COR-L47 (cell line): ENCODE results near the gene OR8S1.
"Not testable (repeated sequence)": the region's sequence is repeated elsewhere in the genome, so short reads cannot be mapped to it uniquely, and the experiment has no call there.

ENCODE experiments used
- DNase-seq: peaks from one replicate; lab custom pipeline; 2025; lab: John Stamatoyannopoulos, UW

OR8S1 gene, protein sequence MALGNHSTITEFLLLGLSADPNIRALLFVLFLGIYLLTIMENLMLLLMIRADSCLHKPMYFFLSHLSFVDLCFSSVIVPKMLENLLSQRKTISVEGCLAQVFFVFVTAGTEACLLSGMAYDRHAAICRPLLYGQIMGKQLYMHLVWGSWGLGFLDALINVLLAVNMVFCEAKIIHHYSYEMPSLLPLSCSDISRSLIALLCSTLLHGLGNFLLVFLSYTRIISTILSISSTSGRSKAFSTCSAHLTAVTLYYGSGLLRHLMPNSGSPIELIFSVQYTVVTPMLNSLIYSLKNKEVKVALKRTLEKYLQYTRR

DNA sequence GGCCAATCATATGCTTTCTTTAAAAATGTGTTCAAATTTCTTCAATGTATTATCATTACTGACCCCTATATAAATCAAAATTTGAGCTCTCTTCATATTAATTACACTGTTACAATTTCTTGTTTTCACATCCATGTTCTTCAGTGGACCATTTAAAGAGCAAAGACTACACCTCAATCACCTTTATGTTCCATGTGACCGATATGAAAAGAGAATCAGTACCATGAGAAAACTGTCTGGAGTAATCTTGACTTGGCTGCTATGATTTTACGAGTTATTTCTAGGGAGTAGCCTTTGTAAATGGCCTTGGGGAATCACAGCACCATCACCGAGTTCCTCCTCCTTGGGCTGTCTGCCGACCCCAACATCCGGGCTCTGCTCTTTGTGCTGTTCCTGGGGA, at the start of gene OR8S1:
Gene OR8S1, plus strand, starts transcription at position 301 of the 400 bp plus-strand sequence. Its CDS starts 0 bp downstream, at position 301.
- no peak for DNase-seq

DNA sequence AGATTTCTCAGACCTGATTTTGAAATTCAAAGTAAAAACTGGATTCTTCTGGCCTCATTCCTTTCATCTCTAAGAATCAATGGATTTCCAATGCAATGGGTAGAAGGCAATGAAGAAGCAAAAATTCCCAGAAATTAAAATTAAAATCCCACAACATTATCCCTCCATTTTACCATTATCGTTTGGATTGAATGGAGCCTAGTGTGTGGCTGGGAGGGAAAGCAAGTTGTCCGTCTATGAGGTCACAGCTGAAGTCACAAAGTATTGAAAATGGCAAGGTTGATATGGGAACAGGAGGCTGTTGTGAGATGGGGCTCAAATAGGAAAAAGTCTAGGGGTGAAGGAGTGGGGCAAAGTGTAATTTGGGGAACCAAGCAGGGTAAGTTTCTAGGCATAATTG, 43.2 kb upstream of the OR8S1 start, which contains the start of gene C12orf54:
Gene C12orf54, plus strand, starts transcription at position 301 of the 400 bp plus-strand sequence. CDS start 799 bp downstream, outside the sequence.
- no peak for DNase-seq

DNA sequence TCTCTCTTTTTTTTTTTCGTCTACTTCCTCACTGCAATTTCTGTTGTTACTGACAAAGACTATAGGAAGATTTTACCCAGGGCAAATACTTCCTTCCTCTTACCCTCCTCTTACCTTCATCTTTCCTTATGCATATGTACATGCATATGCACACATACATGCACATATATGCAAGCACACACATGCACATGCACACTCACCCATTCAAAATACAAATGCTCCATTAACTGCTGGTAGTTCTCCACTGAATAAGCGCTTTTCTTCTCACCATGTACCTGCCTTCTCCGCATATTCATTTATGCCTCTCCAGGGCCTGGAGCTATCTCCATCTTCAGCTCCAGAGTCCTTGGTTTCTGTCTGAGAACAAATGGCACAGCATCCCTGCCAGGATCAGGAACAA, 42.5 kb upstream of the OR8S1 start:
- no peak for DNase-seq

DNA sequence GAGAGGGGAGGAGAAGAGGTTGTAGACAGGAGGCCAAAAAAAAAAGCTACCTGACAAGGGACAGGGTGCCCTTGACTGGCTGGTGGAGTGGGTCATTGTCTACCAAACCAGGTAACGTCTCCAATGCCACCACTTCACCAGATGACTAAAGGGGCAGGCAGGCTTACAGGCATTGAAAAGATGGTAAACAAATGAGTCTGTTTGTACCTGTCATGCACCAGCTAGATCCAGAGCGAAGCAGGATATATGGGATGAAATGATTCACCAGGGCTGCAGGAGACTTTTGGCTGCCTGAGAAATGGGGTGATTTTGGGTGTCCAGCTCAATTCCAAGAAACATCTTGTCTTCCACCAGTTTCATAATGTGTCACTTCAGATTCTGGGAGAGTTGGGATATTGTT, 39.2 kb upstream of the OR8S1 start:
- no peak for DNase-seq

DNA sequence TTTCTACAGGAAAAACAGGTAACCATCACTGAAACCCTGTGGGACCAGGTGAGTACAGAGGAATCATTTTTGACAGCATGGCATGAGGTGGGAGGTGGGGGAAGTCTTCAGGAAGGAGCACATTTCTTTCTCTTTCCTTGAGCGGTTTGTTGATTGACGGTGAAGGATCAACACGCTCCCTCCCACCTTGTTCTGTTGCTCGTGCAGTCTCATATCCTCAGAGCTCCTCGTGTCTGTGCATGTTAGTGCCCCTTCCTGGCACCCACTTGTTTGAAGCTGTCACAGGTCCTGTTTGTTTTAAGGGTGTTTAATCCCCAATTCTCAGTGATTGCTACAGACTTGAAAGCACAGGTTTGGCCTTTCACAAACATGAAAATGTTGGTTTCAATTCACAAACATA, 38.8 kb upstream of the OR8S1 start:
- no peak for DNase-seq

DNA sequence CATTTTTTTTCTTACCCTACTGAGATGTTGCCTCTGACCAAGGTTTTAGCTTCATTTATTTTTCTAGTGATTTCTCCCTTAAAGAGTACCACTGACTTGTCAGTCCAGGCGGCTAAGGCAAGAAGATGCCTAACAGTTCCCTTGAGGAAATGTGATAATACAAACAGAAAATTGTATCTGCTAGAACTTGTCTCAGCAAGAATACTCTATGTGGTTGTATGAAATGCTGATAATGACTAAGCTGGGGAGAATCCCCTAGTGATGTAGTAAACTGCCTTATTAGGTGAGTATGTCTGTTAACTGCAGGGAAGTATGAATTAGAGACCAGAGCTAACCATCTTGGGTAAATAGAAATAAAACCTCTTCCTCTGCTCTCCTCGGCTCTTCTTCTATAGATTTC, 36.4 kb upstream of the OR8S1 start:
- no peak for DNase-seq

DNA sequence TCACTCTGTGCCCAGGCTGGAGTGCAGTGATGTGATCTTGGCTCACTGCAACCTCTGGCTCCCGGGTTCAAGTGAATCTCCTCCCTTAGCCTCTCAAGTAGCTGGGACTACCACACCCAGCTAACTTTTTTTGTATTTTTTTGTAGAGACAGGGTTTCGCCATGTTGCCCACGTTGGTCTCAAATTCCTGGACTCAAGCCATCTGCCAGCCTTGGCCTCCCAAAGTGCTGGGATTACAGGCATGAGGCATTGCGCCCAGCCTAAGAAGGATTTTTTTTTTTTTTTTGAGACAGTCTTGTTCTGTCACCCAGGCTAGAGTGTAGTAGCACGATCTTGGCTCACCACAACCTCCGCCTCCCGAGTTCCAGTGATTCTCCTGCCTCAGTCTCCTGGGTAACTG, 36.0 kb upstream of the OR8S1 start:
- DNase-seq: not testable (repeated sequence)

DNA sequence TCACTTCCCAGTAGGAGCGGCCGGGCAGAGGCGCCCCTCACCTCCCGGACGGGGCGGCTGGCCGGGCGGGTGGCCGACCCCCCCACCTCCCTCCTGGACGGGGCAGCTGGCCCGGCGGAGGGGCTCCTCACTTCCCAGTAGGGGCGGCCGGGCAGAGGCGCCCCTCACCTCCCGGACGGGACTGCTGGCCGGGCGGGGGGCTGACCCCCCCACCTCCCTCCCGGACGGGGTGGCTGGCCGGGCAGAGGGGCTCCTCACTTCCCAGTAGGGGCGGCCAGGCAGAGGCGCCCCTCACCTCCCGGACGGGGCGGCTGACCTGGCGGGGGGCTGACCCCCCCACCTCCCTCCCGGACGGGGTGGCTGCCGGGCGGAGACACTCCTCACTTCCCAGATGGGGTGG, 25.2 kb upstream of the OR8S1 start:
- DNase-seq: not testable (repeated sequence)

DNA sequence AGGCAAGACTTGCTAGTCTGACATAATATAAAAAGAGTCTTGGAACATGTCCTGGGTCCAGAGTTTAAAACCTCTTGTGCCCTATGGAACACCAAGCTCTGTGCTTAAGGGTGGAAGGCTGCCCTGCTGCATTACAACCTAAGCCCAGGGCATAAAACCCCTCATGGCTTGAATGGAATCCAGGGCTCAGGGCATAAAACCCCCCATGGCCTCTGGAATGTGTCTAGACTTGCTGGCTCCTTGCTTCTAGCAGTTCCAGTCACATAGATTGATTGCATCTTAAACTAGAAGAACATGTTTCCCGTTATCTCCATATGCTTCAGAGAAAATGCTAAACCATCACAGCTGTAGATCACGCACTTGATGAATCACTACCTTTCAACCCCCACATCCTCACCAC, 18.6 kb upstream of the OR8S1 start:
- DNase-seq: not testable (repeated sequence)

DNA sequence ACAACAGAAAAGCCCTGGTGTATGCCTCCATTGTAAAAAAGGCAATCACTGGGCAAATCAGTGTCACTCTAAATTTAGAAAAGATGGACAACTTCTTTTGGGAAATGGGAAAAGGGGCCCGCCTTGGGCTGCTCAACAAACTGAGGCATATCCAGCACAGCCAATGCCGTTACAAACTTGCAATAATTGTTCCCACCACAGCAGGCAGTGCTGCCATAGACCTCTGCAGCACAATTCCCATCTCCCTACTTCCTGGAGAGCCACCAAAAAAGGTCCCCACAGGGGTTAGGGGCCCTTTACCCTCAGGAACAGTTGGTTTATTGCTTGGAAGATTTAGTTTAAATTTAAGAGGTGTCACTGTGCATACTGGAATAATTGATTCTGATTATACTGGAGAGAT, 16.4 kb upstream of the OR8S1 start:
- no peak for DNase-seq

DNA sequence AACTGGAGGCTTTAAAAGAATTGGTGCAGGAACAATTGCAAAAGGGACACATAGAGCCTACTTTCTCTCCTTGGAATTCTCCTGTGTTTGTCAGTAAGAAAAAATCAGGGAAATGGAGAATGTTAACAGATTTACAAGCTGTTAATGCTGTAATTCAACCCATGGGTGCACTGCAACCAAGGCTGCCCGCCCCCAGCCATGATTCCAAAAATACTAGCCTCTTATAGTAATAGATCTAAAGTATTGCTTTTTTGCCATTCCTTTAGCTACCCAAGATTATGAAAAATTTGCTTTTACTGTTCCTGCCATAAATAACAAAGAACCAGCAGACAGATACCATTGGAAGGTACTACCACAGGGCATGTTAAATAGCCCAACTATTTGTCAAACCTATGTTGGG, 15.3 kb upstream of the OR8S1 start:
- DNase-seq: no peak

DNA sequence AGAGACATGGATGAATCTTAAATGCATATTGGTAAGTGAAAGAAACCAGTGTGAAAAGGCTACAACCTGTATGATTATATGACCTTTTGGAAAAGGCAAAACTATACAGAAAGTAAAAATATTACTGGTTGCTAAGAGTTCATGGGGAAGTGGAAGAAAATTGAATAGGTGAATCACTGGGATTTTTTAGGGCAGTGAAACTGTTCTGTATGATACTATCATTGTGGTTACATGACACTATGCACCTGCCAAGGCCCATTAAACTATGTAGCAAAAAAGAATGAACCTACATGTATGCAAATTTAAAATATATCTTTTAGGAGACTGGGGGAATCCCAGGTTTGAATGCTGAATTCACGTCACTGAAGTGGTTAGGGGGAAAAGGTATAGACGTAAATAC, 12.6 kb upstream of the OR8S1 start:
- DNase-seq: no peak

DNA sequence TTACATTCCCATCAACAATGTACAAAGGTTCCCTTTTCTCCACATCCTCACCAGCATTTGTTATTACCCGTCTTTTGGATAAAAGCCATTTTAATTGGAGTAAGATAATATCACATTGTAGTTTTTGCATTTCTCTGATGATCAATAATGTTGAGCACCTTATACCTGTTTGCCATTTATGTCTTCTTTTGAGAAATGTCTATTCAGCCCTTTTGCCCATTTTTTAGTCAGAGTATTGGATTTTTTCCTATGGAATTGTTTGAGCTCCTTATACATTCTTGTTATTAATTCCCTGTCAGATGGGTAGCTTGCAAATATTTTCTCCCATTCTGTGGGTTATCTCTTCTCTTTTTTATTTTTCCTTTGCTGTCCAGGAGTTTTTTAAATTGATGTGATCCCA, 10.7 kb upstream of the OR8S1 start:
- no peak for DNase-seq

DNA sequence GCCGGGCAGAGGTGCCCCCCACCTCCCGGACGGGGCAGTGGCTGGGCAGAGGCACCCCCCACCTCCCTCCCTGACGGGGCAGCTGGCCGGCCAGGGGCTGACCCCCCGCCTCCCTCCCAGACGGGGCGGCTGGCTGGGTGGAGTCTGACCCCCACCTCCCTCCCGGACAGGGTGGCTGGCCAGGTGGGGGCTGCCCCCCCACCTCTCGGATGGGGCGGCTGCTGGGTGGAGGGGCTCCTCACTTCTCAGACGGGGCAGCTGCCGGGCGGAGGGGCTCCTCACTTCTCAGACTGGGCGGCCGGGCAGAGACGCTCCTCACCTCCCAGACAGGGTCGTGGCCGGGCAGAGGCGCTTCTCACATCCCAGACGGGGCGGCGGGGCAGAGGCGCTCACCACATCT, 5.1 kb upstream of the OR8S1 start:
- not testable (repeated sequence) for DNase-seq

DNA sequence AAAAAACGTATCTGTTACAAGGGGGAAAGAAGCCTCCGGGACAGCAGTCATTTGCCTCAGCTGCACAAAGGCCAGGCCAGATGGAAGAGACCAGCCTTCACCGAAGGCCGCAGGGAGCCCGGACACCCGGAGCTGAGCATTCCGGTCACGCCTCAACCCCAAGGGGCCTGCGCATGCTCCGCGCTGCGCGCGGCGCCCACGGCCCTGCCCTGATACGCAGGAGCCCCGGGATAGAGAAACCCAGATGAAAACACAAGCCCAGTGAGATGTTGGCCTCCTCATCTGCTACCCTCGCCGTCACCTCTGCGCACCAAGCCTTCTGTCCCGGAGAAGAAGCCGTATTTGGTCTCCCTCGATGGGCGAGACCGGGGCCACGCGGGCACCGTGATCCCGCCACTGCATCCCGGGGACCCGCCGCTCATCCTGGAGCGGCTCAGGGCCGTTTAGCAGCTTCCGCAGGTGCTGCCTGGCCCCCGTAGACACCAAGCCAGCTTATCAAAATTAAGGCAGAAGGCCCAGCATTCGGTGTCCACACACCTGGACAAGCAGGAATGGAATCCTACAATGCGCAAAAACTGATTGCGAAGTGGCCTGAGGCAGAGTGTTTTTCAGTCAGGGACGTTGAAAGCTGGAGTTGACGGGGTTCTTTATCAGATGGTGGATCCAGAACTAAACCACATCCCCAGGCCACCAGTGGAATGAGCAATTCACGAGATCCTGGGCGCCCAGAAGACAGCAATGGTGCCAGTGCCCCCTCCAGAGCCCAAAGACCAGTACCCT, 2.6 kb downstream of the OR8S1 start:
- DNase-seq: no peak

DNA sequence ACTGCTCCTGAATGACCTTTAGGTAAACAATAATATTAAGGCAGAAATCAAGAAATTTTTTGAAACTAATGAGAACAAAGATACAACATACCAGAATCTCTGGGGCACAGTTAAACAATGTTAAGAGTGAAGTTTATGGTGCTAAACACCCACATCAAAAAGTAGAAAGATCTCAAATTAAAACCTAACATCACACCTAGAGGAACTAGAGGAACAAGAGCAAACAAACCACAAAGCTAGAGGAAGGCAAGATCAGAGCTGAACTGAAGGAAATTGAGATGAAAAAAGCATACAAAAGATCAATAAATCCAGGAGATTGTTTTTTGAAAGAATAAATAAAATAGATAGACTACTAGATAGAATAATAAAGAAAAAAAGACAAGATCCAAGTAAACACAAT, 7.2 kb downstream of the OR8S1 start:
- DNase-seq: no peak

DNA sequence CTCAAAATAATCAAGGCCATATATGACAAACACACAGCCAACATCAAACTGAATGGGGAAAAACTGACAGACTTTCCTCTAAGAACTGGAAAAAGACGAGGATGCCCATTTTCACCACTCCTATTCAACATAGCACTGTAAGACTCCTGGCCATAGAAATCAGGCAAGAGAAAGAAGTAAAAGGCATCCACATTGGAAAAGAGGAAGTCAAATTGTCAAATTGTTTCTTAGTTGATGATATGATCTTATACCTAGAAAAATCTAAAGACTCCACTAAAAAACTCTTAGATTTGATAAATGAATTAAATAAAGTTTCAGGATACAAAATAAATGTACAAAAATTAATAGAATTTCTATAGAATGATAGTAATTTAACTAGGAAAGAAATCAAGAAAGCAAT, 11.2 kb downstream of the OR8S1 start:
- DNase-seq: no peak

DNA sequence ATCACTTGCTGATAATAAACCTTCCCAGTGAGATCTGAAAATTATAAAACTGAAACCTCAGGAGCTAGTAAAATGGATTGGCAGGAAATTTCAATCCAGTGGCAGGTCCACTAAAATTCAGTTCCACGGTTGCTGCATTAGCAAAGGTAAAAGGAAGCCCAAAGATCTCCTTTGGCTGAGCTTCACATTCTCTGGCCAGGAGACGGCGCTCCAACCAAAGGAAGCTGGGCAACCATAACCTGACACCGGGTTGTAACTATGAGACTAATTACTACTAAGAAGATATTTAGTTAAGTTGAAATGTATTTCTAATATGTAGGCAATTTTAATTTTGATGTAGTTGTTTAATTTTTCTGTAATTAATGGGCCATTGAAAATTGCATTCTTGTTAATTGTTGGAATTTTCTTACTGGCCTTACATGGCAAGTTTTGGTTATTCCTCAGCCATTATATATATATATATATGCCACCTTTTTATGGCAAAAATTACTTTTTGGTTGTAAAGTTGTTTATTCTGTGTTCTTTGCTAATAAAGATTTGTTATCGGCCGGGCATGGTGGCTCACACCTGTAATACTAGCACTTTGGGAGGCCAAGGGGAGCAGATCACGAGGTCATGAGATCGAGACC, 17.0 kb downstream of the OR8S1 start:
- DNase-seq: peak; percentile 1

DNA sequence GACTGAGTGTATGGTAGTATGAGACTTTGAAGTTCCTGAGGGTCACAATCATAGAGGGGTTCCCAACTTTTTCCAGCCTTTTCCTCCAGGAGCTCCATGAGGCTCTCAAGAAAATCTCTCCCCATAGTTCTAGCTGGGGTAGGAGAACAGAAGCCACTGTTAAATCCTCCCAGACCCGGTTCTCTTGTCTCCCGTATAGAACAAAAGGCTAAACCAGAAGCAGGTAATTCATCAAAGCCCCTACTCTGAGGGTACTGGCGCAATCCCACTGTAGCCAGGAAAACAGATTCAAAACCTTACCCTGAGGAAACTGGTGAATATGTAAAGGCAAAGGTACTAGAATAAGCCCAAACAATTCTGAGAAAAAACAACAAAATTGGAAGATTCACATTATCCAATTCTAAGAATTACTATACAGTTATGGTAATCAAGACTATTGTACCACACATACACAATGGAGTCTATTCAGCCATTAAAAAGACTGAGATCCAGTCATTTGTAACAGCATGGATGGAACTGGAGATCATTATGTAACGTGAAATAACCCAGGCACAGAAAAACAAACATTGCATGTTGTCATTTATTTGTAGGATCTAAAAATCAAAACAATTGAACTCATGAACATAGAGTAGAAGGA, 20.5 kb downstream of the OR8S1 start:
- DNase-seq: no peak

DNA sequence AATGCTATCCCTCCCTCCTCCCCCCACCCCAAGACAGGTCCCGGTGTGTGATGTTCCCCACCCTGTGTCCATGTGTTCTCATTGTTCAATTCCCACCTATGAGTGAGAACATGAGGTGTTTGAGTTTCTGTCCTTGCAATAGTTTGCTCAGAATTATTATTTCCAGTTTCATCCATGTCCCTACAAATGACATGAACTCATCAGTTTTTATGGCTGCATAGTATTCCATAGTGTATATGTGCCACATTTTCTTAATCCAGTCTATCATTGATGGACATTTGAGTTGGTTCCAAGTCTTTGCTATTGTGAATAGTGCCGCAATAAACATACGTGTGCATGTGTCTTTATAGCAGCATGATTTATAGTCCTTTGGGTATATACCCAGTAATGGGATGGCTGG, 21.6 kb downstream of the OR8S1 start:
- DNase-seq: not testable (repeated sequence)

DNA sequence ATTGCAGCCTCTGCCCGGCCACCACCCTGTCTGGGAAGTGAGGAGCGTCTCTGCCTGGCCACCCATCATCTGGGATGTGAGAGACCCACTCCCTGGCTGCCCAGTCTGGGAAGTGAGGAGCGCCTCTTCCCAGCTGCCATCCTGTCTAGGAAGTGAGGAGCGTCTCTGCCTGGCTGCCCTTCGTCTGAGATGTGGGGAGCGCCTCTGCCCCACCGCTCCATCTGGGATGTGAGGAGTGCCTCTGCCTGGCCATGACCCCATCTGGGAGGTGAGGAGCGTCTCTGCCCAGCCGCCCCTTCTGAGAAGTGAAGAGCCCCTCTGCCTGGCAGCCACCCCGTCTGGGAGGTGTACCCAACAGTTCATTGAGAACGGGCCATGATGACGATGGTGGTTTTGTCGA, 26.2 kb downstream of the OR8S1 start:
- not testable (repeated sequence) for DNase-seq

DNA sequence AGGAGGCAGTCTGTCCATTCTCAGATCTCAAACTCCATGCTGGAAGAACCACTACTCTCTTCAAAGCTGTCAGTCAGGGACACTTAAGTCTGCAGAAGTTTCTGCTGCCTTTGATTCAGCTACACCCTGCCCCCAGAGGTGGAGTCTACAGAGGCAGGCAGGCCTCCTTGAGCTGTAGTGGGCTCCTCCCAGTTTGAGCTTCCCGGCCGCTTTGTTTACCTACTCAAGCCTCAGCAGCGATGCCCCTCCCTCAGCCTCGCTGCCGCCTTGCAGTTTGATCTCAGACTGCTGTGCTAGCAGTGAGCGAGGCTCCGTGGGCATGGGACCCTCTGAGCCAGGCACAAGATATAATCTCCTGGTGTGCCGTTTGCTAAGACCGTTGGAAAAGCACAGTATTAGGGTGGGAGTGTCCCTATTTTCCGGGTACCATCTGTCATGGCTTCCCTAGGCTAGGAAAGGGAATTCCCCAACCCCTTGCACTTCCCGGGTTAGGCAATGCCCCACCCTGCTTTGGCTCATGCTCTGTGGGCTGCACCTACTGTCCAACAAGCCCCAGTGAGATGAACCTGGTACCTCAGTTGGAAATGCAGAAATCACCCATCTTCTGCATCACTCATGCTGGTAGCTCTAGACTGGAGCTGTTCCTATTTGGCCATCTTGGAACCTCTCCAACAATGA, 28.4 kb downstream of the OR8S1 start:
- DNase-seq: not testable (repeated sequence)
